Measurements from ENCODE around the gene COMMD1. TPM values are rescaled to one million over a fixed set of nuclear protein-coding genes. Genes with fewer than 3 reads are reported as not detected.
"Not testable (repeated sequence)": the region's sequence is repeated elsewhere in the genome, so short reads cannot be mapped to it uniquely, and the experiment has no call there.

The COMMD1 gene
- total RNA-seq, 2 experiments from 2014 or later = 29.3 to 36.1 TPM

DNA sequence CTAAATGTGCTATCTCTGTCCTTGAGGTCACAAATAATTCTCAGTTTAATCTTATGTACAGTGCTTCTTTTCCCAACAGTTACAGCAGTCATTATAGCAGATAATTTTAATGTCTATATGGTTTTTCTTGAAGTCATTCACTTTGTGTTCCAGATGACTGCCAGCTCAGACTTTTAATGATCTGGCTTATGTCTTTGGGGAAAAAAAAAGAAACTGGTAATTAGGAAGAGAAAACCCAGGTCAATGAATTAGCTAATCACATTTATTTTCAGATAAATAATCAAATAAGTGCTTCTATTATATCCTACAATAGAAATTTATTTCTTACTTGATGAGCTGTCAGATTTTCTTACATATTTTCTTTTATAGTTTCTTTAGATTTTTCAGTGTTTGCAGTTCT is 96.0 kb downstream of the COMMD1 start:
- DNase-seq (no peak), ATAC-seq (no peak)
- intact Hi-C loops (cut with DNase I, micrococcal nuclease) = no loop called here
- POLR2A ChIA-PET = no interaction called here
- no peaks in the 10 kb centered on the region for H3K4me1 Mint-ChIP-seq
- CTCF ChIA-PET = interaction anchor here (1.0 kb wide), 1 partner anchor 8 kb away, joined by 3 read pairs; no protein-coding TSS in a partner anchor
- H3K36me3 Mint-ChIP-seq (ENCODE audit: low read depth) = peaks cover 9% of the 10 kb centered on the region
- H3K9me3 Mint-ChIP-seq (ENCODE audit: low read depth) = no peaks in the 10 kb centered on the region
- H3K4me3 Mint-ChIP-seq = no peak overlapping the region
- no peak overlapping the region for H3K27ac Mint-ChIP-seq
- no peaks in the 10 kb centered on the region for H3K27me3 Mint-ChIP-seq

DNA sequence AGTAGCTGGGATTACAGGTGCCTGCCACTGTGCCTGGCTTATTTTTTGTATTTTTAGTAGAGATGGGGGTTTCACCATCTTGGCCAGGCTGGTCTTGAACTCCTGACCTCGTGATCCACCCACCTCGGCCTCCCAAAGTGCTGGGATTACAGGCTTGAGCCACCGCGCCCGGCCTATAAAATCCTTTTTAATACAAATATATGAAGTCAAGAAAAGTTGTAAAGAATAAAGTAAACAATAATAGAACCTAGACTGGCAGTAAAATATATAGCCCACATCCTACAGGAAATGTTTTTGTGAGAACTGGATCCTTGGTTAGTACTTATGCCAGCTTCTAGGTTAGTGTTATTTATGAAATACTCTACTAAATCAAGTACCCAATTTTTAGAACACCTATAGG is 99.0 kb downstream of the COMMD1 start:
- POLR2A ChIA-PET; ATAC-seq; H3K9me3 Mint-ChIP-seq (ENCODE audit: low read depth); H3K27me3 Mint-ChIP-seq; H3K4me1 Mint-ChIP-seq; H3K36me3 Mint-ChIP-seq (ENCODE audit: low read depth); intact Hi-C loops (cut with DNase I, micrococcal nuclease); DNase-seq; H3K4me3 Mint-ChIP-seq; H3K27ac Mint-ChIP-seq: not testable (repeated sequence)
- CTCF ChIA-PET = interaction anchor here (1.1 kb wide), 1 partner anchor 241 kb away, joined by 3 read pairs; no protein-coding TSS in a partner anchor

DNA sequence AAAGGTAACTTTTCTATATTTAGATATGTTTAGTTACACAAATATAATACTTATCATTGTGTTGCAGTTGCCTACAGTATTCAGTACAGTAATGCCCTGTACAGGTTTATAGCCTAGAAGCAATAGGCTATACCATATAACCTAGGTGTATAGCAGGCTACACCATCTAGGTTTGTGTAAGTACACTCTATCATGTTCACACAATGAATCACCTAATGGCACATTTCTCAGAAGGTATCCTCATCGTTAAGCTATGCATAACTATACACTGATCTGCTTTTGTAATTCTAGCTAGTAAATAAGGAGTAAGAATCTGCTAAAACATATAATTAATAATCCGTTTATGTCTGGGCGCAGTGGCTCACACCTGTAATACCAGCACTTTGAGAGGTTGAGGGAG is 102.1 kb downstream of the COMMD1 start:
- Mint-ChIP-seq H3K27ac (no peak overlapping the region), H3K9me3 (ENCODE audit: low read depth) (no peaks in the 10 kb centered on the region), H3K4me3 (no peak overlapping the region), H3K4me1 (no peaks in the 10 kb centered on the region), H3K36me3 (ENCODE audit: low read depth) (peaks cover 12% of the 10 kb centered on the region), H3K27me3 (no peaks in the 10 kb centered on the region)
- DNase-seq (no peak), ATAC-seq (no peak)
- POLR2A ChIA-PET = no interaction called here
- intact Hi-C loops (cut with DNase I, micrococcal nuclease) = no loop called here
- CTCF ChIA-PET = interaction anchor here (0.6 to 1.0 kb wide), 3 partner anchors 10 to 849 kb away, joined by 3 to 4 read pairs (median 3); no protein-coding TSS in a partner anchor

- Mint-ChIP-seq H3K36me3 (ENCODE audit: low read depth) (peaks cover 5% of the 10 kb centered on the region), H3K9me3 (ENCODE audit: low read depth) (no peaks in the 10 kb centered on the region), H3K4me3 (no peak overlapping the region), H3K27ac (no peak overlapping the region), H3K27me3 (no peaks in the 10 kb centered on the region), H3K4me1 (no peaks in the 10 kb centered on the region)
- POLR2A ChIA-PET = no interaction called here
- ATAC-seq (no peak), DNase-seq (no peak)
- CTCF ChIA-PET = no interaction called here
- intact Hi-C loops (cut with DNase I, micrococcal nuclease) = no loop called here
Observed at GRCh38 chr2:62010632-62011256, 105.3 kb downstream of the COMMD1 start.

GRCh38 chr2:62013641-62014040 is 108.2 kb downstream of the COMMD1 start:
- ATAC-seq = no peak
- H3K36me3 Mint-ChIP-seq (ENCODE audit: low read depth) = peaks cover 10% of the 10 kb centered on the region
- H3K4me3 Mint-ChIP-seq = no peak overlapping the region
- intact Hi-C loops (cut with DNase I, micrococcal nuclease) = loop anchor here in 1 of 2 experiments (1.0 kb wide), 1 partner anchor 40 kb away; no protein-coding TSS in a partner anchor
- no peaks in the 10 kb centered on the region for H3K4me1 Mint-ChIP-seq
- H3K27me3 Mint-ChIP-seq = no peaks in the 10 kb centered on the region
- H3K9me3 Mint-ChIP-seq (ENCODE audit: low read depth) = no peaks in the 10 kb centered on the region
- no peak overlapping the region for H3K27ac Mint-ChIP-seq
- ChIA-PET POLR2A (no interaction called here), CTCF (interaction anchor here (0.8 kb wide), 1 partner anchor 119 kb away, joined by 3 read pairs; no protein-coding TSS in a partner anchor)
- DNase-seq = no peak

GRCh38 chr2:62014102-62014501 is 108.6 kb downstream of the COMMD1 start:
- Mint-ChIP-seq H3K4me1 (no peaks in the 10 kb centered on the region), H3K27me3 (no peaks in the 10 kb centered on the region), H3K36me3 (ENCODE audit: low read depth) (peaks cover 11% of the 10 kb centered on the region), H3K9me3 (ENCODE audit: low read depth) (no peaks in the 10 kb centered on the region), H3K4me3 (no peak overlapping the region), H3K27ac (no peak overlapping the region)
- CTCF ChIA-PET = interaction anchor here (0.8 kb wide), 1 partner anchor 118 kb away, joined by 3 read pairs; no protein-coding TSS in a partner anchor
- ATAC-seq (no peak), DNase-seq (no peak)
- intact Hi-C loops (cut with DNase I, micrococcal nuclease) = no loop called here
- POLR2A ChIA-PET = no interaction called here

- Mint-ChIP-seq H3K36me3 (ENCODE audit: low read depth) (peaks cover 13% of the 10 kb centered on the region), H3K4me3 (no peak overlapping the region), H3K27me3 (no peaks in the 10 kb centered on the region), H3K27ac (no peak overlapping the region), H3K9me3 (ENCODE audit: low read depth) (no peaks in the 10 kb centered on the region), H3K4me1 (no peaks in the 10 kb centered on the region)
- ATAC-seq = no peak
- intact Hi-C loops (cut with DNase I, micrococcal nuclease) = no loop called here
- ChIA-PET CTCF (interaction anchor here (0.7 to 1.1 kb wide), 2 partner anchors 9 to 80 kb away, joined by 3 read pairs; no protein-coding TSS in a partner anchor), POLR2A (no interaction called here)
- DNase-seq = no peak
Observed at GRCh38 chr2:62016957-62017356, 111.5 kb downstream of the COMMD1 start.

GRCh38 chr2:62029910-62030309 is 124.4 kb downstream of the COMMD1 start:
- intact Hi-C loops (cut with DNase I, micrococcal nuclease) = loop anchor here in 1 of 2 experiments (10.0 kb wide), 1 partner anchor 175 kb away; no protein-coding TSS in a partner anchor
- no peak overlapping the region for H3K4me3 Mint-ChIP-seq
- H3K9me3 Mint-ChIP-seq (ENCODE audit: low read depth) = no peaks in the 10 kb centered on the region
- H3K4me1 Mint-ChIP-seq = no peaks in the 10 kb centered on the region
- H3K36me3 Mint-ChIP-seq (ENCODE audit: low read depth) = peaks cover 2% of the 10 kb centered on the region
- ChIA-PET CTCF (no interaction called here), POLR2A (no interaction called here)
- ATAC-seq (no peak), DNase-seq (no peak)
- no peak overlapping the region for H3K27ac Mint-ChIP-seq
- no peaks in the 10 kb centered on the region for H3K27me3 Mint-ChIP-seq

- ChIA-PET CTCF (no interaction called here), POLR2A (no interaction called here)
- Mint-ChIP-seq H3K9me3 (ENCODE audit: low read depth) (no peaks in the 10 kb centered on the region), H3K36me3 (ENCODE audit: low read depth) (peaks cover under 1% of the 10 kb centered on the region), H3K27ac (no peak overlapping the region), H3K4me1 (no peaks in the 10 kb centered on the region), H3K4me3 (no peak overlapping the region), H3K27me3 (no peaks in the 10 kb centered on the region)
- DNase-seq = no peak
- ATAC-seq = no peak
- intact Hi-C loops (cut with DNase I, micrococcal nuclease) = loop anchor here in 1 of 2 experiments (10.0 kb wide), 1 partner anchor 174 kb away; no protein-coding TSS in a partner anchor
Observed at GRCh38 chr2:62030902-62031301, 125.4 kb downstream of the COMMD1 start.

DNA sequence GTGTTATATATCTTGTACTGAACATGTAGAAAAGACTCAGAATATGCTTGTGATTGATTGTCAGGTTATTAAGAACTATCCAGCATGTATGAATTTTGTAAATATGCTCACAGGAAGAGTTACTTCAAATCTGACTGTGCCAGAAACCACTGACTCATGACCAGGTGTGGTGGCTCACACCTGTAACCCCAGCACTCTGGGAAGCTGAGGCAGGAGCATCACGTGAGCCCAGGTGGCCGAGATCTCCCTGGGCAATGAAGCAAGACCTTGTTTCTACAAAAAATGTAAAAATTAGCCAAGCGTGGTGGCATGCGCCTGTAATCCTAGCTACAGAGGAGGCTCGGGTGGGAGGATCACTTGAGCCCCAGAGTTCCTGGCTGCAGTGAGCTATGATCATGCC is 126.6 kb downstream of the COMMD1 start:
- Mint-ChIP-seq H3K27me3 (no peaks in the 10 kb centered on the region), H3K4me1 (no peaks in the 10 kb centered on the region), H3K4me3 (no peak overlapping the region), H3K9me3 (ENCODE audit: low read depth) (no peaks in the 10 kb centered on the region), H3K27ac (no peak overlapping the region), H3K36me3 (ENCODE audit: low read depth) (no peaks in the 10 kb centered on the region)
- DNase-seq (no peak), ATAC-seq (no peak)
- intact Hi-C loops (cut with DNase I, micrococcal nuclease) = loop anchor here in 1 of 2 experiments (10.0 kb wide), 1 partner anchor 173 kb away; no protein-coding TSS in a partner anchor
- CTCF ChIA-PET = no interaction called here
- POLR2A ChIA-PET = no interaction called here

DNA sequence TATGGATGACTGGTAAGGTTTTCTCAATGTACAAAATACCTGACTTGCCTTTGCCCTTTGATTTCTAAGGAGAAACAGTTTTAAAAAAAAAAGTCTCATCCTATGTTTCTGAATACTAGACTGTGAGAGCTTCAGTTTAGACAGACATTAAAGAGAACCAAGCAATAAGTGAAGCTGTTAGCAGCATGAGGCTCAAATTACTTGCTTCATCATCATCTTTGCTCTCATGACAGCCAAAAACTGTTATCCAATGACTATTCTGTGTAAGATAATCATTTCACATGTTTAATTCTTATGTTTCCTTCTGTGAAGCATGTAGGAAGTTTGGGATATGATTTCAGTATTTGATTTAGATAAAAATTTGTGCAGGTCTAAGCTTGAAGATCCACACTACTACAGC is 129.2 kb downstream of the COMMD1 start:
- Mint-ChIP-seq H3K9me3 (ENCODE audit: low read depth) (no peaks in the 10 kb centered on the region), H3K27ac (no peak overlapping the region), H3K4me3 (no peak overlapping the region), H3K4me1 (peaks cover 12% of the 10 kb centered on the region), H3K27me3 (no peaks in the 10 kb centered on the region), H3K36me3 (ENCODE audit: low read depth) (no peaks in the 10 kb centered on the region)
- intact Hi-C loops (cut with DNase I, micrococcal nuclease) = loop anchor here in 1 of 2 experiments (10.0 kb wide), 1 partner anchor 170 kb away; no protein-coding TSS in a partner anchor
- ChIA-PET CTCF (interaction anchor here (0.6 kb wide), 1 partner anchor 141 kb away, joined by 5 read pairs; no protein-coding TSS in a partner anchor), POLR2A (no interaction called here)
- ATAC-seq (no peak), DNase-seq (no peak)

DNA sequence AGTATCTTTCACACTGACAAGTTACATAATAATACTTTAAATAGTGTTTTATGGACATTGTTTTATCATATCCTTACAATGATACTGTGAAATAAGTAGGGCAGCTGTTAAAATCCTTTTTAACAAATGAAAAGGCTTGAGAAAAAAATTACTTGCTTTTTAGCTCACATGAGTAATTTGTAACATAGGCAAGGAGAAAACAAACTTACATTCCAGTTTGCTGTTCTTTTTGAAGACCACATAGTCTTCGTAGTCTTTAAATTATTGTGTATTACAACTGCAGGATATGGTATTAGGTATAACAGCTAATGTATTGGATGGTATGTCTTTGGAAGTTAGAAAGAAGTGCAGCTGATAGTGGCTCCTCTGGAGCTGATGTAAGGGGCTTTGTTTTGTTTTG is 130.8 kb downstream of the COMMD1 start:
- DNase-seq = no peak
- no peaks in the 10 kb centered on the region for H3K27me3 Mint-ChIP-seq
- ChIA-PET CTCF (no interaction called here), POLR2A (no interaction called here)
- H3K27ac Mint-ChIP-seq = no peak overlapping the region
- H3K9me3 Mint-ChIP-seq (ENCODE audit: low read depth) = no peaks in the 10 kb centered on the region
- intact Hi-C loops (cut with DNase I, micrococcal nuclease) = loop anchor here in 1 of 2 experiments (10.0 kb wide), 1 partner anchor 169 kb away; no protein-coding TSS in a partner anchor
- no peak overlapping the region for H3K4me3 Mint-ChIP-seq
- H3K4me1 Mint-ChIP-seq = peaks cover 16% of the 10 kb centered on the region
- ATAC-seq = no peak
- H3K36me3 Mint-ChIP-seq (ENCODE audit: low read depth) = no peaks in the 10 kb centered on the region

All from activated CD4-positive, alpha-beta T cell treated with anti-CD3 and anti-CD28 coated beads for 36 hours (primary cell).